A549 treated with AZD9567 at 1 μM for 4 hours (cell line): ENCODE data around the gene CHCHD5. TPM values are rescaled to one million over a fixed set of nuclear protein-coding genes. Genes with fewer than 3 reads are reported as not detected.

Experiments
- total RNA-seq: library from RNA; stranded (reverse); fragments of 200-300 nt; extraction: Qiagen RNA extraction; gene quantifications from 5 replicates; pipeline ENCODE4 v1.2.3, GENCODE V29; 2022; ENCODE audit not compliant: insufficient read depth

CHCHD5 gene
- 57.9 to 71.8 TPM (median 62.7 TPM) in 5 replicates for total RNA-seq

DNA sequence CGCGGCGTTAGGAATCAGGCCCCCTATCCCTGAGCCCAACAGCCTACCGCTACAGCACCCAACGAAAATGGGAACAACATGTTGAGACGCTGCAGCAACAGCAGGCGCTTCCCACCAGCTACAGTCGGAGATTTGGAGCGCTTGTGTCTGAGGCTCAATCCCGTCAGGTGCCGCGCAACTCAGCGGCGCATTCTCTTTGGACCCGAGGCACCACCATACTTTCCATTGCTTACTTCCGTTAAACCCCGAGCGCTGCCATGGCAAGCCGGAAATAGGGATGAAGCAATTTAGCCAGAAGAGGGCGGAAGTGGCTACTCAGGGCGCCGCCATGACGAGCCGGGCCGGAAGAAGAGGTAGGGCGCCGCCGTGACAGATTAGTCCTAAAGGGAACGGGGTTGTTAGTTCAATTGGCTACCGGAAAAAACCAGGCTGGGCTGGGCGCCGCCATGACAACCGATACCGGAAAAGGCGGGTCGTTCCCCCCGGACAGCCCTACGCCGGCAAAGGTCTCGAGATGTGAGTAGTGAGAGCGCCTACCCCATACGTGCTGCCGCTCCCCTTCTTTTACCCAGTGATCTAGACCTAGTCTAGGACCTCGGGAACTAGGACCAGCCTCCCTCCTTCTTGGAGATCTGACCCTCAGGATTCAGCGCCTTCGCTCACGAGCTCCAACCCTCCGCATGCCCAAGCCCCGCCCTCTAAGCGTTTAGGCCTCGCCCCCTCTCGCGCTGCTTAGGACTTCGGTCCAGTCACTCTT is at the start of gene CHCHD5:
TSS of gene CHCHD5 (plus strand) at position 476 of the 757 bp plus-strand sequence. CDS start at position 515, 39 bp downstream.

GRCh38 chr2:112542123-112542983 is 42.1 kb upstream of the CHCHD5 start, which contains the start of gene POLR1B:
Gene POLR1B (plus strand): TSS chr2:112542465. CDS start chr2:112542495, 30 bp downstream.

Other genes with a start within 250 kb of the CHCHD5 start
- gene RGPD8, start 151.0 kb upstream of the CHCHD5 start, total RNA-seq = 2.4 to 3.5 TPM (median 3.1 TPM) in 5 replicates
- 37.3 to 50.2 TPM (median 39.3 TPM) in 5 replicates for gene TTL, start 102.5 kb upstream of the CHCHD5 start, total RNA-seq
- 22.9 to 41.1 TPM (median 24.5 TPM) in 5 replicates for gene POLR1B, start 42.1 kb upstream of the CHCHD5 start, total RNA-seq
- gene SLC20A1, start 61.3 kb downstream of the CHCHD5 start, total RNA-seq = 131 to 176 TPM (median 137 TPM) in 5 replicates
- not detected in 5 replicates for gene NT5DC4, start 136.4 kb downstream of the CHCHD5 start, total RNA-seq
- gene CKAP2L, start 180.0 kb downstream of the CHCHD5 start, total RNA-seq = 12.2 to 19.3 TPM (median 14.5 TPM) in 5 replicates
- 0.08 to 0.17 TPM (median 0.14 TPM) in 4 of 5 replicates, not detected in the other for gene IL1A, start 199.9 kb downstream of the CHCHD5 start, total RNA-seq